Measurements from ENCODE around the gene RWDD2A.

Gene RWDD2A

GRCh38 chr6:83169511-83169910 is 23.6 kb upstream of the RWDD2A start:
- TF ChIP-seq SIN3A (IDR thresholded peaks at IDR 0.05; ENCODE audit: borderline replicate concordance, insufficient read depth, low read length) (no peak), REST (IDR thresholded peaks at IDR 0.05; ENCODE audit: insufficient read depth in 1 of 2, low read depth in 2 of 2, low read length in 2 of 2) (no peak), FOXP2 (optimal IDR thresholded peaks at IDR 0.05; ENCODE audit: borderline replicate concordance, extremely low read depth, extremely low read length, insufficient read depth) (no peak), POLR2AphosphoS5 (IDR thresholded peaks at IDR 0.05; ENCODE audit: low read depth, low read length) (no peak), TAF1 (IDR thresholded peaks at IDR 0.05; ENCODE audit: borderline replicate concordance, insufficient read depth, low read length) (no peak)

DNA sequence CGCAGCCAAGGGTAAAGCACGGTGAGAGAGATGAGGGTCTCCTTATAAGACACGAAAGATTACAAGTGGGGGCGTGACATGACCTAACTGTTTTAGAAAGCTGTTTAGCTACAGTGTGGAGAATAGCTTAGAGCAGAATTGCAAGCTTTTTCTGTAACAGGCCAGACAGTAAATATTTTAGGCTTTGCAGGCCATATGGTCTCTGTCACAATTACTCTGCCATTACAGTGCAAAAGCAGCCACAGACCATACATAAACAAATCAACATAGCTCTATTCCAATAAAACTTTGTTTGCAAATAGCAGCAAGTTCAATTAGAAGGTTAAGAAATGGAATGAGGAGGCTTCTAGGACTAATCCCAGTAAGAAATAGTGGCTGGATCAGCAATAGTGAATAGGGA is 16.9 kb upstream of the RWDD2A start:
- TF ChIP-seq FOXP2 (optimal IDR thresholded peaks at IDR 0.05; ENCODE audit: borderline replicate concordance, extremely low read depth, extremely low read length, insufficient read depth) (no peak), TAF1 (IDR thresholded peaks at IDR 0.05; ENCODE audit: borderline replicate concordance, insufficient read depth, low read length) (no peak), POLR2AphosphoS5 (IDR thresholded peaks at IDR 0.05; ENCODE audit: low read depth, low read length) (no peak), SIN3A (IDR thresholded peaks at IDR 0.05; ENCODE audit: borderline replicate concordance, insufficient read depth, low read length) (no peak), REST (IDR thresholded peaks at IDR 0.05; ENCODE audit: insufficient read depth in 1 of 2, low read depth in 2 of 2, low read length in 2 of 2) (no peak)

GRCh38 chr6:83180426-83180950 is 12.7 kb upstream of the RWDD2A start:
- no peak for TF ChIP-seq SIN3A (IDR thresholded peaks at IDR 0.05; ENCODE audit: borderline replicate concordance, insufficient read depth, low read length)
- TF ChIP-seq FOXP2 (optimal IDR thresholded peaks at IDR 0.05; ENCODE audit: borderline replicate concordance, extremely low read depth, extremely low read length, insufficient read depth): no peak
- TF ChIP-seq POLR2AphosphoS5 (IDR thresholded peaks at IDR 0.05; ENCODE audit: low read depth, low read length): no peak
- no peak for TF ChIP-seq REST (IDR thresholded peaks at IDR 0.05; ENCODE audit: insufficient read depth in 1 of 2, low read depth in 2 of 2, low read length in 2 of 2)
- no peak for TF ChIP-seq TAF1 (IDR thresholded peaks at IDR 0.05; ENCODE audit: borderline replicate concordance, insufficient read depth, low read length)

DNA sequence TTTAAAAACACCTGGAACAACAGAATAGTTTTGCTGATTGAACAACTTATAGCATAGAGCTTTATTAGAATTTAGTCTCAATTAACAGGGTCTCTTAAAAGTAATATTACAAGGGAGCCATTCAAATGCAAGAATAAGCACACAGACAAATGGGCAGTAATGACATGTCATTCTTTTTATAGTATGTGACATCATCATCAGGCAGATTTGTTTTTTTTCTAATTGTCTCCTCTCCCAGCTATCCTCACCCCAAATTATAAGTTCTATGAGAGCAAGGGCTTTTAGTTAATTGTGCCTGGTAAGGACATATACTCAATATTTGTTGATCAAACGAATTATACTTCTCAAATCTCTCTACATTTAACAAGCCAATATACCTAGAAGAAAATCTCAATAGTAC is 11.0 kb upstream of the RWDD2A start:
- no peak for TF ChIP-seq TAF1 (IDR thresholded peaks at IDR 0.05; ENCODE audit: borderline replicate concordance, insufficient read depth, low read length)
- no peak for TF ChIP-seq SIN3A (IDR thresholded peaks at IDR 0.05; ENCODE audit: borderline replicate concordance, insufficient read depth, low read length)
- no peak for TF ChIP-seq REST (IDR thresholded peaks at IDR 0.05; ENCODE audit: insufficient read depth in 1 of 2, low read depth in 2 of 2, low read length in 2 of 2)
- TF ChIP-seq FOXP2 (optimal IDR thresholded peaks at IDR 0.05; ENCODE audit: borderline replicate concordance, extremely low read depth, extremely low read length, insufficient read depth): no peak
- TF ChIP-seq POLR2AphosphoS5 (IDR thresholded peaks at IDR 0.05; ENCODE audit: low read depth, low read length): no peak
